Neuron (in vitro differentiated cells): Measurements from ENCODE around the gene PDE6H.

ENCODE experiments used
- H2AFZ ChIP-seq: one replicate; pipeline ENCODE4 v1.6.1; 2013; ENCODE audit warnings: low read depth, mild to moderate bottlenecking, inconsistent platforms, low read length, moderate library complexity
- H3K27me3 ChIP-seq: one replicate; pipeline ENCODE4 v1.6.1; 2013; ENCODE audit warnings: low read length; ENCODE audit not compliant: insufficient read depth
- H3K36me3 ChIP-seq: one replicate; pipeline ENCODE4 v1.6.1; 2013; ENCODE audit warnings: low read length; ENCODE audit not compliant: insufficient read depth
- H3K4me1 ChIP-seq: one replicate; pipeline ENCODE4 v1.6.1; 2013; ENCODE audit warnings: low read length; ENCODE audit not compliant: insufficient read depth
- H3K4me3 ChIP-seq: 2 replicates; pipeline ENCODE4 v1.5.1; 2013; ENCODE audit warnings: mild to moderate bottlenecking, low read length, moderate library complexity
- H3K9me3 ChIP-seq: one replicate; pipeline ENCODE4 v1.6.1; 2013; ENCODE audit warnings: low read length

The PDE6H gene

DNA sequence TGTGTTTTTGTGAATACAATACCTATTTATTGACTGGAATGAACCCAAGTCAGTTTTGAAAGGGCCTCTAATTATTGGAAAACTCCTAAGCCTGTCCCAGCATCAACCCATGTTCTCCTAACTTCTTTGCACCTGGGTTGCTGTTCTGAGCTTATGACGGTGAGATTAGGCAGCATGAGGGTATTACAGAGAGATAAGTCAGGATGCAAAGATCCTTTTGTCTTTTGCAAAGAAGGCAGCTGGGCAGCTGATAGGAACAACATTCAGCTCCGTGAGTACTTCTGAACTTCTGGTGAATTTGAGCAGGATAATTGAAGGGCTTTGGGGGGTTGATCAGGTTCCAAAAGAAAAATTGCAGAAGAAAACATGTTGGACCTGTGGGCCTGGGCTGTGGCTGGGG, at the start of gene PDE6H:
Gene PDE6H (plus strand): TSS at position 227 of the 400 bp plus-strand sequence. CDS start 4,971 bp downstream, outside the sequence.
- Histone ChIP-seq H3K4me1 (no peaks in the 10 kb centered on the region), H3K9me3 (no peaks in the 10 kb centered on the region), H3K4me3 (no peak within 1 kb of the TSS), H3K36me3 (no peaks in the 10 kb centered on the region), H2AFZ (no peak within 1 kb of the TSS), H3K27me3 (peaks cover 3% of the 10 kb centered on the region)

- Histone ChIP-seq H3K4me1 (peaks cover 2% of the 10 kb centered on the region), H3K36me3 (no peaks in the 10 kb centered on the region), H3K4me3 (no peak overlapping the region)
Observed at GRCh38 chr12:14923944-14924343, 48.9 kb upstream of the PDE6H start.

DNA sequence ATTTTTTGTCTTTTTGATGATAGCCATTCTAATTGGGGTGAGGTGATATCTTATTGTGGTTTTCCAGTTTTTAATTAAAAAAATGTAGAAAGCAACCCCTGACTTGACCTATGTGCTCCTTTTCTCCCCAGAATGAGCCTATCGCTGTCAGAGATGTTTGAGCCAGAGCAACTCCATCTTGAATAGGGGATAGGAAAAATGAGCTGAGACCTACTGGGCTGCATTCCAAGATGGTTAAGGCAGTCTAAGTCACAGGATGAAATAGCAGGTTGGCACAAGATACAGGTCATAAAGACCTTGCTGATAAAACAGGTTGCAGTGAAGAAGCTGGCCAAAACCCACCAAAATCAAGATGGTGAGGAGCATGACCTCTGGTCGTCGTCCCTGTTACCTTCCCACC, 48.3 kb upstream of the PDE6H start:
- no peak overlapping the region for H2AFZ ChIP-seq
- H3K27me3 ChIP-seq, result no peaks in the 10 kb centered on the region
- H3K36me3 ChIP-seq, result no peaks in the 10 kb centered on the region
- no peaks in the 10 kb centered on the region for H3K9me3 ChIP-seq
- H3K4me1 ChIP-seq, result peaks cover 2% of the 10 kb centered on the region
- H3K4me3 ChIP-seq, result no peak overlapping the region

More at GRCh38 chr12:14923944-14924343, 48.9 kb upstream of the PDE6H start:
- H3K9me3 ChIP-seq, result no peaks in the 10 kb centered on the region
- H2AFZ ChIP-seq, result no peak overlapping the region
- H3K27me3 ChIP-seq, result no peaks in the 10 kb centered on the region

GRCh38 chr12:14927267-14927666, 45.6 kb upstream of the PDE6H start:
- H3K4me3 ChIP-seq, result no peak overlapping the region
- H3K27me3 ChIP-seq, result no peaks in the 10 kb centered on the region
- no peak overlapping the region for H2AFZ ChIP-seq

GRCh38 chr12:14928931-14929330, 43.9 kb upstream of the PDE6H start:
- Histone ChIP-seq H2AFZ (no peak overlapping the region), H3K4me3 (no peak overlapping the region), H3K27me3 (no peaks in the 10 kb centered on the region), H3K36me3 (no peaks in the 10 kb centered on the region), H3K9me3 (no peaks in the 10 kb centered on the region), H3K4me1 (peaks cover 2% of the 10 kb centered on the region)

More at GRCh38 chr12:14927267-14927666, 45.6 kb upstream of the PDE6H start:
- Histone ChIP-seq H3K4me1 (peaks cover 2% of the 10 kb centered on the region), H3K9me3 (no peaks in the 10 kb centered on the region), H3K36me3 (no peaks in the 10 kb centered on the region)

GRCh38 chr12:14930299-14930698, 42.5 kb upstream of the PDE6H start:
- Histone ChIP-seq H2AFZ (no peak overlapping the region), H3K27me3 (no peaks in the 10 kb centered on the region), H3K9me3 (no peaks in the 10 kb centered on the region), H3K36me3 (no peaks in the 10 kb centered on the region), H3K4me3 (no peak overlapping the region), H3K4me1 (peaks cover 2% of the 10 kb centered on the region)

- Histone ChIP-seq H3K4me3 (no peak overlapping the region), H3K27me3 (no peaks in the 10 kb centered on the region), H2AFZ (no peak overlapping the region), H3K9me3 (no peaks in the 10 kb centered on the region), H3K36me3 (no peaks in the 10 kb centered on the region), H3K4me1 (peaks cover 2% of the 10 kb centered on the region)
Observed at GRCh38 chr12:14931359-14931758, 41.5 kb upstream of the PDE6H start.

GRCh38 chr12:14931791-14932560, 40.9 kb upstream of the PDE6H start:
- no peaks in the 10 kb centered on the region for H3K36me3 ChIP-seq
- H3K4me3 ChIP-seq, result no peak overlapping the region
- H3K9me3 ChIP-seq, result no peaks in the 10 kb centered on the region
- peaks cover 2% of the 10 kb centered on the region for H3K4me1 ChIP-seq
- no peaks in the 10 kb centered on the region for H3K27me3 ChIP-seq
- no peak overlapping the region for H2AFZ ChIP-seq

GRCh38 chr12:14934511-14934910, 38.3 kb upstream of the PDE6H start:
- no peaks in the 10 kb centered on the region for H3K27me3 ChIP-seq
- H3K36me3 ChIP-seq, result no peaks in the 10 kb centered on the region
- H3K4me1 ChIP-seq, result no peaks in the 10 kb centered on the region
- H3K9me3 ChIP-seq, result no peaks in the 10 kb centered on the region
- no peak overlapping the region for H2AFZ ChIP-seq
- no peak overlapping the region for H3K4me3 ChIP-seq

DNA sequence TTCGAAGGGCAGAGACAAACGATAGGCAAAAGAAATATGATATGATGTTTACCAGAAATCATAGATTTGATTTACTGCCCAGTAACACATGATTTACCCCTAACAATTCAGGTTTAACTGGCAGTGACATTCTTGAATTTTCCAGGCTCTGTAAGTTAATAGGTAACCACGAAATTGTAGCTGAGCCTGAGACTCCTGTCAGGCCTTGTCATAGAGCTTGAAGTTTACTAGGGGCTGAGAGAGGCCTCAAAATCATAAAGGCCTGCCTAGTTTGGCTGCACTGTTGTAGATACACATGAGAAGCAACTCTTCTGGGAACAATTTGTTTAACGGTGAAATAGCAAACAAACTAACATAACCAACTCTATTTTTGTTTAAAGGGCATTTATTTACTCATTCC, 37.8 kb upstream of the PDE6H start:
- no peaks in the 10 kb centered on the region for H3K27me3 ChIP-seq
- H3K4me1 ChIP-seq, result no peaks in the 10 kb centered on the region
- no peak overlapping the region for H2AFZ ChIP-seq
- no peaks in the 10 kb centered on the region for H3K36me3 ChIP-seq
- no peak overlapping the region for H3K4me3 ChIP-seq
- H3K9me3 ChIP-seq, result no peaks in the 10 kb centered on the region

DNA sequence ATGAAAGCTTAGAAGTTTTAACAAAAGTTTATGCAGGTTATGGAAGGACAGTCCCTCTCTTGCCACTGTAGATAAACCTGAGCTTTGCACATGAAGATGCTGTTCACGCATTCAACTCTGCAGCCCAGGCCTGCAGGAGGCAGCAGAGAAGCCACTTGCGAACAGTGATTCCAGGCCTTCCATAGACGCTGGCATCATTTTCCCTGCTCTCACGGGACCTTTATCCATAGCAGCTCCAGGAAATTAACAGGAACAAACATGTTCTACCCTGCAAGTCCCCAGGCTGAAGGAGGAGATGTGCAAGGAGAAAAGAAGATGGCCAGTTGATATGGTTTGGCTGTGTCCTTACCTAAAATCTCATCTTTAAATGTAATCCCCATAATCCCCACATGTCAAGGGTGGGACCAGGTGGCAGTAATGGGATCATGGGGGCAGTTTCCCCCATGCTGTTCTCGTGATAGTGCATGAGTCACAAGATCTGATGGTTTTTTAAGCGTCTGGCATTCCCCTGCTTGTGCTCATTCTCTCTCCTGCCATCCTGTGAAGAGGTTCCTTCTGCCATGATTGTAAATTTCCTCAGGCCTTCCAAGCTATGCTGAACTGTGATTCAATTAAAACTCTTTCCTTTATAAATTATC, 36.5 kb upstream of the PDE6H start:
- H3K27me3 ChIP-seq, result no peaks in the 10 kb centered on the region
- no peaks in the 10 kb centered on the region for H3K4me1 ChIP-seq
- no peak overlapping the region for H2AFZ ChIP-seq
- no peaks in the 10 kb centered on the region for H3K9me3 ChIP-seq
- no peaks in the 10 kb centered on the region for H3K36me3 ChIP-seq
- H3K4me3 ChIP-seq, result no peak overlapping the region

GRCh38 chr12:14937014-14937413, 35.8 kb upstream of the PDE6H start:
- Histone ChIP-seq H3K4me1 (no peaks in the 10 kb centered on the region), H3K36me3 (no peaks in the 10 kb centered on the region), H3K9me3 (no peaks in the 10 kb centered on the region), H3K27me3 (no peaks in the 10 kb centered on the region), H3K4me3 (no peak overlapping the region), H2AFZ (no peak overlapping the region)

DNA sequence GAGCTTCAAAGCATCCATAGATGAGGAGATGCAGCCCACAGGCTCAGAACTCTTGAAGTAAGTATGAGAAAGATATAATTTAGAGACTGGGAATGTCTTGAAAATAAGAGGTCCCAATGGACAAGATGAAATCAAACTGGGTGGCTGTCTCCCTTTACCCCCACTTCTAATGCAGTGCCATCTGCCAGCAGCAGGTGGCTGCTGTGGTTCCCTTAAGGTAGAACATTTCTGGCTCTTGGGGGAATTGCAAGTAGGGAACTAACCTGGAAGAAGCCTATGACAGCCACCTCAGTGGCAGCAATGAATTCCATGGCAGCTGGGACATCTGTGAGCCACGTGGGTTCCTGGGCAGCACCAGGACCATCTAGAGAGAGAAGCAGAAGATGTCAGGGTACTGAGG, 35.2 kb upstream of the PDE6H start:
- no peaks in the 10 kb centered on the region for H3K36me3 ChIP-seq
- no peaks in the 10 kb centered on the region for H3K27me3 ChIP-seq
- no peaks in the 10 kb centered on the region for H3K4me1 ChIP-seq
- H2AFZ ChIP-seq, result no peak overlapping the region
- no peaks in the 10 kb centered on the region for H3K9me3 ChIP-seq
- H3K4me3 ChIP-seq, result no peak overlapping the region
